ENCODE data around the gene SETD7.

Gene SETD7

DNA sequence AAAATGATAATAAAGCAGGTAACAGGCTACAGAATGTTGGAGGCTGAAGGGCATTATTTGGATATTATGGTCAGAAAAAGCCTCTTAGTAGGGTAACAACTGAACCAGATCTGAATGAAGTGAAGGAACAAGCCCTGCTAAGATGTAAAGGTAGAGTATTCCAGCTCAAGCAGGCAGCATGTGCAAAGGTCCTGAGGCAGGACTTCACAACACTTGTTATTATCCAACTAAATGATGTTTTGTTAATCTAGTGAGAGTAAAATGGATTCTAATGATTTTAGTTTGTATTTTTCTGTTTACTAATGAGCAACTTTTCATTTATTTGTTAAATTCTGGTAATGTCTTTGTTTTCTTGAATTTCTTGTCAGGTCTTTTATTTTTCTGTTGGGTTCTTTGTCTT is 66.4 kb downstream of the SETD7 start:
- TF ChIP-seq EZH2 (IDR thresholded peaks at IDR 0.05; ENCODE audit: borderline replicate concordance, low read length) = no peak
- TF ChIP-seq, protein P1, sequence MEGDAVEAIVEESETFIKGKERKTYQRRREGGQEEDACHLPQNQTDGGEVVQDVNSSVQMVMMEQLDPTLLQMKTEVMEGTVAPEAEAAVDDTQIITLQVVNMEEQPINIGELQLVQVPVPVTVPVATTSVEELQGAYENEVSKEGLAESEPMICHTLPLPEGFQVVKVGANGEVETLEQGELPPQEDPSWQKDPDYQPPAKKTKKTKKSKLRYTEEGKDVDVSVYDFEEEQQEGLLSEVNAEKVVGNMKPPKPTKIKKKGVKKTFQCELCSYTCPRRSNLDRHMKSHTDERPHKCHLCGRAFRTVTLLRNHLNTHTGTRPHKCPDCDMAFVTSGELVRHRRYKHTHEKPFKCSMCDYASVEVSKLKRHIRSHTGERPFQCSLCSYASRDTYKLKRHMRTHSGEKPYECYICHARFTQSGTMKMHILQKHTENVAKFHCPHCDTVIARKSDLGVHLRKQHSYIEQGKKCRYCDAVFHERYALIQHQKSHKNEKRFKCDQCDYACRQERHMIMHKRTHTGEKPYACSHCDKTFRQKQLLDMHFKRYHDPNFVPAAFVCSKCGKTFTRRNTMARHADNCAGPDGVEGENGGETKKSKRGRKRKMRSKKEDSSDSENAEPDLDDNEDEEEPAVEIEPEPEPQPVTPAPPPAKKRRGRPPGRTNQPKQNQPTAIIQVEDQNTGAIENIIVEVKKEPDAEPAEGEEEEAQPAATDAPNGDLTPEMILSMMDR (IDR thresholded peaks at IDR 0.05; ENCODE audit: low read length) = no peak
- Histone ChIP-seq H3K4me1 (ENCODE audit: insufficient read depth, low read length, severe bottlenecking) (no peaks in the 10 kb centered on the region), H3K9me3 (ENCODE audit: low read length) (no peaks in the 10 kb centered on the region), H3K36me3 (ENCODE audit: insufficient read depth, low read length) (no peaks in the 10 kb centered on the region), H3K27ac (ENCODE audit: low read depth, low read length, poor library complexity, severe bottlenecking) (no peak overlapping the region), H3K9me2 (ENCODE audit: low read depth, low read length) (no peaks in the 10 kb centered on the region), H3K79me2 (ENCODE audit: insufficient read depth, low read length) (no peaks in the 10 kb centered on the region), H3K4me3 (ENCODE audit: low read depth, low read length, poor library complexity, severe bottlenecking) (no peak overlapping the region), H3K9ac (ENCODE audit: low read length) (no peak overlapping the region), H3K4me2 (ENCODE audit: low read length) (no peak overlapping the region), H3K27me3 (ENCODE audit: insufficient read depth, low read length) (no peaks in the 10 kb centered on the region), H4K20me1 (ENCODE audit: insufficient read depth, low read length) (no peaks in the 10 kb centered on the region), H3F3A (ENCODE audit: insufficient read depth, low read length) (no peaks in the 10 kb centered on the region), H2AFZ (ENCODE audit: low read length) (no peak overlapping the region)

DNA sequence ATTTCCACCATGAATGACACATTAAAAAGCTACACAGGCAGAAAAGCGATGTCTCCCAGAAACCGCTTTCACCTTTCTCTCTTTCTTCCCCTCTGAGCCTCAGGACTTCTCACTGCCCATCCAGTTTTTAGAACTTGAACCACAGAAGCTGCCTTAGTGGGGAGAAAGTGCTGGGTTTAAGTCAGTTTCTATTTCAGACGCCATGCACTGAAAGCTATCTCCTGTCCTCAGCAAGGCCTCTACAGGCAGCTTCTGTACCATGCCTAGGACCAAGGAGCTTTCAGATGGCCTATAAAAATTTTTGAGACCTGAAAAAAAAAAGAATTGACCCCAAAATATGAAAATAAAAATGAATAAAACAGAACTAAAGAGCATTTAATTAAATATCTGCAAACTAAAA is 67.6 kb downstream of the SETD7 start:
- Histone ChIP-seq H3K36me3 (ENCODE audit: insufficient read depth, low read length) (no peaks in the 10 kb centered on the region), H4K20me1 (ENCODE audit: insufficient read depth, low read length) (no peaks in the 10 kb centered on the region), H3K4me1 (ENCODE audit: insufficient read depth, low read length, severe bottlenecking) (no peaks in the 10 kb centered on the region), H3K4me3 (ENCODE audit: low read depth, low read length, poor library complexity, severe bottlenecking) (no peak overlapping the region), H2AFZ (ENCODE audit: low read length) (no peak overlapping the region), H3F3A (ENCODE audit: insufficient read depth, low read length) (no peaks in the 10 kb centered on the region), H3K9me2 (ENCODE audit: low read depth, low read length) (no peaks in the 10 kb centered on the region), H3K27ac (ENCODE audit: low read depth, low read length, poor library complexity, severe bottlenecking) (no peak overlapping the region), H3K4me2 (ENCODE audit: low read length) (no peak overlapping the region), H3K9ac (ENCODE audit: low read length) (no peak overlapping the region), H3K9me3 (ENCODE audit: low read length) (no peaks in the 10 kb centered on the region), H3K27me3 (ENCODE audit: insufficient read depth, low read length) (no peaks in the 10 kb centered on the region), H3K79me2 (ENCODE audit: insufficient read depth, low read length) (no peaks in the 10 kb centered on the region)
- no peak for TF ChIP-seq EZH2 (IDR thresholded peaks at IDR 0.05; ENCODE audit: borderline replicate concordance, low read length)
- TF ChIP-seq, protein P1 (IDR thresholded peaks at IDR 0.05; ENCODE audit: low read length) = no peak

DNA sequence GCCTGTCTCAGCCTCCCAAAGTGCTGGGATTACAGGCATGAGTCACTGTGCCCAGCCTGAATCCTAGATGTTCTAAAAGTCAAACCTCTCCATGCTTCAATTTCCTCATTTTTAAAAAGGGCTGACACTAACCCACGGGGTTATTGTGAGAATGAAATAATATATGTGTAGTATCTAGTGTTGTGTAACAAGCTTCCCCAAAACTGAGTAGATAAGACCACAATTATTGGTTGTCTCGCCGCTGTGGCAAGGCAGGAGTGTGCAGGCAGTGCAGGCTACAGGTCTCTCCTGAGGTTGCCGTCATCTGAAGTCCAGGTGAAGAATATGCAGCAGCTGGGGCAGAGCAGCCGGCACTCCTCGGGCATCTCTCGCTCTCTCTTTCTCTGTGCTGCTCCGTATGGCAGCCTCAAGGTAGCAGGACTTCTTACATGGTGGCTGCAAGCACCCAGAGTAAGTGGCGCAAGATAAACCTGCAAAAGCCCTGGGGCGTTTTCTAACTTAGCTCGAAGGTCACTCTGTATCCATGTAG is 71.2 kb downstream of the SETD7 start:
- TF ChIP-seq, protein P1 (IDR thresholded peaks at IDR 0.05; ENCODE audit: low read length) = no peak
- TF ChIP-seq EZH2 (IDR thresholded peaks at IDR 0.05; ENCODE audit: borderline replicate concordance, low read length) = no peak
- Histone ChIP-seq H3K36me3 (ENCODE audit: insufficient read depth, low read length) (no peaks in the 10 kb centered on the region), H3K4me3 (ENCODE audit: low read depth, low read length, poor library complexity, severe bottlenecking) (no peak overlapping the region), H2AFZ (ENCODE audit: low read length) (no peak overlapping the region), H3K27ac (ENCODE audit: low read depth, low read length, poor library complexity, severe bottlenecking) (no peak overlapping the region), H3K27me3 (ENCODE audit: insufficient read depth, low read length) (no peaks in the 10 kb centered on the region), H3F3A (ENCODE audit: insufficient read depth, low read length) (no peaks in the 10 kb centered on the region), H3K4me1 (ENCODE audit: insufficient read depth, low read length, severe bottlenecking) (no peaks in the 10 kb centered on the region), H3K9me2 (ENCODE audit: low read depth, low read length) (no peaks in the 10 kb centered on the region), H3K9ac (ENCODE audit: low read length) (no peak overlapping the region), H3K9me3 (ENCODE audit: low read length) (no peaks in the 10 kb centered on the region), H3K79me2 (ENCODE audit: insufficient read depth, low read length) (no peaks in the 10 kb centered on the region), H4K20me1 (ENCODE audit: insufficient read depth, low read length) (no peaks in the 10 kb centered on the region), H3K4me2 (ENCODE audit: low read length) (no peak overlapping the region)

All from OCI-LY1 (cell line).